ENCODE measurements around the gene PPP1CA.
"Not testable (repeated sequence)": the region's sequence is repeated elsewhere in the genome, so short reads cannot be mapped to it uniquely, and the experiment has no call there.

- TF ChIP-seq CTCF (conservative IDR thresholded peaks at IDR 0.05; ENCODE audit: low read depth, low read length); EZH2phosphoT487 (IDR thresholded peaks at IDR 0.05; ENCODE audit: borderline replicate concordance, low read length): not testable (repeated sequence)
Measured at GRCh38 chr11:67402192-67402839, 658 bp upstream of the PPP1CA start.
